Brain (organoid and tissue), 1 donor: ENCODE results near the gene CMPK2. TPM values are rescaled to one million over a fixed set of nuclear protein-coding genes. Genes with fewer than 3 reads are reported as not detected.

Experiments
- polyA plus RNA-seq: library from polyadenylated mRNA; stranded (reverse); fragments of 350-450 nt; fragmentation: Illumina TruSeq; extraction: RNeasy Lipid Tissue Mini Kit (QIAGEN cat#74804); gene quantifications from one replicate; pipeline ENCODE4 v1.2.3, GENCODE V29; 2015; ENCODE audit warnings: low read depth, low replicate concordance; ENCODE audit not compliant: insufficient read depth

Gene CMPK2
- polyA plus RNA-seq, 1 donor from 2014 or later: 5.9 TPM

Other genes with a start within 250 kb of the CMPK2 start
- gene RSAD2, start 11.9 kb upstream of the CMPK2 start, polyA plus RNA-seq: 2.4 TPM
- 27.5 TPM for gene RNF144A, start 51.5 kb upstream of the CMPK2 start, polyA plus RNA-seq